ENCODE measurements around the gene NEBL.

NEBL gene

GRCh38 chr10:20883552-20883951, 13.6 kb downstream of the NEBL start:
- TF ChIP-seq, protein P1, sequence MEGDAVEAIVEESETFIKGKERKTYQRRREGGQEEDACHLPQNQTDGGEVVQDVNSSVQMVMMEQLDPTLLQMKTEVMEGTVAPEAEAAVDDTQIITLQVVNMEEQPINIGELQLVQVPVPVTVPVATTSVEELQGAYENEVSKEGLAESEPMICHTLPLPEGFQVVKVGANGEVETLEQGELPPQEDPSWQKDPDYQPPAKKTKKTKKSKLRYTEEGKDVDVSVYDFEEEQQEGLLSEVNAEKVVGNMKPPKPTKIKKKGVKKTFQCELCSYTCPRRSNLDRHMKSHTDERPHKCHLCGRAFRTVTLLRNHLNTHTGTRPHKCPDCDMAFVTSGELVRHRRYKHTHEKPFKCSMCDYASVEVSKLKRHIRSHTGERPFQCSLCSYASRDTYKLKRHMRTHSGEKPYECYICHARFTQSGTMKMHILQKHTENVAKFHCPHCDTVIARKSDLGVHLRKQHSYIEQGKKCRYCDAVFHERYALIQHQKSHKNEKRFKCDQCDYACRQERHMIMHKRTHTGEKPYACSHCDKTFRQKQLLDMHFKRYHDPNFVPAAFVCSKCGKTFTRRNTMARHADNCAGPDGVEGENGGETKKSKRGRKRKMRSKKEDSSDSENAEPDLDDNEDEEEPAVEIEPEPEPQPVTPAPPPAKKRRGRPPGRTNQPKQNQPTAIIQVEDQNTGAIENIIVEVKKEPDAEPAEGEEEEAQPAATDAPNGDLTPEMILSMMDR (IDR thresholded peaks at IDR 0.05; ENCODE audit: low read depth, low read length, missing control alignments) = no peak
- H3K4me3 ChIP-seq (ENCODE audit: low read depth, low read length) = no peak overlapping the region
- no peak for DNase-seq (ENCODE audit: low read depth)

DNA sequence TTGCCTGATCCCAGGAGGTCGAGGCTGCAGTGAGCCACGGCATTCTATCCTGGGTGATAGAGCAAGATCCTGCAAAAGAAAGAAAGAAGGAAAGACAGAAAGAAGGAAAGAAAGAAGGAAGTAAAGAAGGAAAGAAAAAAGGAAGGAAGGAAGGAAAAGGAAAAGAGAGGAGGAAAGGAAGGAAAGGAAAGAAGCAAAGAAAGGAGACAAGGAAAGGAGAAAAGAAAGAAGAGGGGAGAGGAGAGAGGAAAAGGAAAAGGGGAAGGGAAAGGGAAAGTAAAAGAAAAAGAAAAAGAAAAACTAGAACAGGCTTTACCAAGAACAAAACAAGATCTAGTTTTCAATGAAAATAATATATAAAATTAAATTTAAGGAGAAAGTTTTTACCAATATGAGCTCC, 15.0 kb downstream of the NEBL start:
- TF ChIP-seq, protein P1 (IDR thresholded peaks at IDR 0.05; ENCODE audit: low read depth, low read length, missing control alignments) = no peak
- no peak overlapping the region for H3K4me3 ChIP-seq (ENCODE audit: low read depth, low read length)
- no peak for DNase-seq (ENCODE audit: low read depth)

DNA sequence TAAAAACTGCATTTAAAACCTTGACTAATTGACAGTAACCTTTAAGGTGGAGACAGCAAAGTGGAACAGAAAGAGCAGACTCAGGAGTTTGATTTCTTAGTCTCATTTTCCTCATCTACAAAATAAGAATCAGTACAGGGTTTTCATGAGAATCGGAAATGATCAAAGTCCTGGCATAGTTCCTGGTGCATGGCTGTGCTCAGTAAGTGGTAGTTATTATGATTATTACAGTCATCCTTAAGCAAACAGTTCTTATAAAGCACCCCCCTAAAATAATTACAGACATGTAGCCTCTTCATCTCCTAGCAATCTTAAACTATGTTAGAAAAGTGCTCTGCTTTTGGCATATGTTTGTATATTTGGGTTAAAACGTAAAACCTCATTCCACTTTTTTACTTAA, 18.0 kb downstream of the NEBL start:
- DNase-seq (ENCODE audit: low read depth) = no peak
- TF ChIP-seq, protein P1 (IDR thresholded peaks at IDR 0.05; ENCODE audit: low read depth, low read length, missing control alignments) = no peak
- H3K4me3 ChIP-seq (ENCODE audit: low read depth, low read length) = no peak overlapping the region

DNA sequence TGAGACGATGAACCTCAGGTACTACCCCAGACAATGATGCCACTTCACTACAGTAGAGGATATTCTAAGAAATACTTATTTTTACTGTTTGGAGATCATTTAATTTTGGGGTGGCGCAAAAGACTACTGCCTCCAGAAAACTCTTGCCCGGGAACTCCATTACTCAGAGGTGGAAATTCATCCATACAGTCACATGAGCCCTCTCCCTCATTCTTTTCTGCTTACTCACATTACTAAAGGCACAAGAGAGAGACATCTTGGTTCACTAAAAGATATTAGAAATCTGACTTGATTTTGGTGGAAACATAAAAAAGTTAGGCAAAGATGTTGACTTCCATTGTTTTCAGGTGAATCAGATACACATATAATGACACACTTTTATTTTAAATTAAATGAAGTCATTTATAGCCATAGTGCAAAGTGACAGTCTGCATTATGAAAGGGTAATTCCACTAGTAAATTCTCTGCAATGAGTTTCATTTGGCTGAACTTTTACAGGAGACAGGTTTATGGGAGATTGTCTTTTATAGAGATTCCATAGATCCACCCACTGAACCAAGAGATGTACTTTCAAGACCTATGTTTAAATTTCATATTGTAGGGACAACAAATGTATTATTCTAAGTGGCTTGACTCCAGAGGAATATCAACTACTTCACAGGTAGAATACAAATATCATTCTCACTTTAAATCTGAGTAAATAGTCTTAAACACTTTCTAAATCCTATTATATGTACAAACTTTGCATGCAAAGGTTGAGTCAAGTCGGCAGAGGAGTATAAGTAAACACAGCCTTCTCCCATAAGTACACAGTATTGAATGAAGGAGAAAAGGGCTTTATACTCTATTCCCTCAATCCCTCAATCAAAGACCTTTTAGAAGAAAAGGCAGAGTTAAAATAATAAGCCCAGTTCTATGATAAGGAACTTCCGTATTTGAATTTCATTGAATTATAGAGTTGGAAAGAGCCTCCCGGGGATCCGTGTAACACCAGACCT, 18.8 kb downstream of the NEBL start:
- TF ChIP-seq, protein P1 (IDR thresholded peaks at IDR 0.05; ENCODE audit: low read depth, low read length, missing control alignments) = no peak
- no peak overlapping the region for H3K4me3 ChIP-seq (ENCODE audit: low read depth, low read length)
- no peak for DNase-seq (ENCODE audit: low read depth)

DNA sequence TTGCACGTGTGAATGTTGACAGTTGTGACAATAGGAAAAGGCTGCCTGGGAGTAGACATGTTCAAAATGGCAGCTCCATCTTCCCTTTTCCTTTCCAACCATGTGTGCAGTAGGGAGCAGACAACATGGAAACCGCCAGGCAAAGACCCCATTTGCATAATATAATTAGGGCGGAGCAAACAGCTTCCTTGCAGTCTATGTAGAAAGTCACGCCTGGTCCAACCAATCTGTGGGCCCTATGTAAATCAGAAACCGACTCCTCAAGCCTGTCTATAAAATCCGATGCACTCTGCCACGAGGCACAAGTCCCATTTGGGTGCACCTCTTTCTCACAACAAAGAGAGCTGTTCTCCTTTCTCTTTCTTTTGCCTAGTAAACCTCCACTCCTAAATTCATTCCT, 19.6 kb downstream of the NEBL start:
- no peak for DNase-seq (ENCODE audit: low read depth)
- TF ChIP-seq, protein P1 (IDR thresholded peaks at IDR 0.05; ENCODE audit: low read depth, low read length, missing control alignments) = no peak
- no peak overlapping the region for H3K4me3 ChIP-seq (ENCODE audit: low read depth, low read length)

DNA sequence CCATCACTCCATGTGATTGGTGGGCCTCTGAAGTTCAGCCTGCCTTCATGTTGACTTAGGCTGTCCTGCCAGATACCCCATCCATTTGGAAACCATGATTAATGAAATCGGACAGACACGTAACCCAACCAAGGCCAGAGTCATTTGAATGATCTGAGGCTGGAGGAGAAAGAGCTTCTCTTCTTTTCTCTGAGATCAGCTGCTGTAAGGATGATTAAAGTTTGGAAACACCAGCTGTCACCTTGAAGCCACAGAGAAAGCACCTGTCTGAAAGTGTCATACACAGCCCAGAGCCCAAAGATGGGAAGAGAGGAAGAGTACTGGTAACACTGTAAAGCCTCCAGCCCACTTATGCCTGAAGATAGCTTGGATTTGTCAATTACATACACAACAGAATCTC, 22.9 kb downstream of the NEBL start:
- TF ChIP-seq, protein P1 (IDR thresholded peaks at IDR 0.05; ENCODE audit: low read depth, low read length, missing control alignments) = no peak

More for the DNA sequence above, 22.9 kb downstream of the NEBL start:
- DNase-seq (ENCODE audit: low read depth) = no peak
- no peak overlapping the region for H3K4me3 ChIP-seq (ENCODE audit: low read depth, low read length)

Data from GM12864 (cell line).